ENCODE results near the gene RIOK1. TPM values are rescaled to one million over a fixed set of nuclear protein-coding genes. Genes with fewer than 3 reads are reported as not detected.

Gene RIOK1
- 19.8 and 23.7 TPM in 2 replicates for total RNA-seq

DNA sequence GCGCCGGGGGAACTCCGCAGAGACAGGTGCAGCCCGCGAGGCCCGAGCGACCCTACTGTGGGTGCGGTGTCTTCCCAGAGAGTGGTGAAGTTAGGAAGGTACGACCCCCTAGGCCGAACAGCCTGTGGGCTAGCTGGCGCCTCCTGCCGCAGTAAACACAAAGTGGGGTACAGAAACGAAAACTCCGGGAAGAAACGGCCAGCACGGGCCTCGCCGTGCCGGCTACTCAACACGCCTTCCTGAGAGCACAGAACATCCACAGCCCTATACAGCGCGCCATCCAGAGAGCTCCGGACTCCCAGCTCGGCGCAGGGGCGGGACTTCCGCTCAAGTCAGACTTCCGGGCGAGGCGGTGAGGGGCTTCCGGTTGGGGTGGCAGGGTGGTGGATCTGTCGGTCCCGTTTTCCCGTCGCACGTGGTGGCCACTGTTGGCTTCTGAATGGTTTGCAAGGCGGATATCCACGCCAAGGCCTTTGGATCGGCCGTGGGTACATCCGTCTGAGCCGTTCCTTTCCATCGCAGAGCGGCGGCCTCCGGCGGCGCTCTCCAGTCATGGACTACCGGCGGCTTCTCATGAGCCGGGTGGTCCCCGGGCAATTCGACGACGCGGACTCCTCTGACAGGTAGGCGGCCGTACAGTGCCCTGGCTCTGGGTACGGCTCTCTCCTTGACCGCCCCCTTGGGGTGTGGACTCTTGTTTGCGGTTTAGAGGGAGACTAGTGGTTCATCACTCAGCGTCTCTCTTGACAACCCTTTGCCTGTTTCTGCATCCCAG lies at the start of gene RIOK1, which contains the start of gene CAGE1:
RIOK1 (plus strand) TSS at position 358 of the 775 bp plus-strand sequence; CDS start at position 553, 195 bp downstream.
CAGE1 (minus strand) TSS at position 292 of the 775 bp plus-strand sequence. CDS start 2,569 bp downstream, outside the sequence.

Other genes with a start within 250 kb of the RIOK1 start
- gene SSR1, start 76.6 kb upstream of the RIOK1 start, total RNA-seq, result 79.9 and 116 TPM in 2 replicates
- 0.15 TPM in 1 of 2 replicates, not detected in the other for gene CAGE1, start 66 bp upstream of the RIOK1 start, total RNA-seq
- gene DSP, start 151.9 kb downstream of the RIOK1 start, total RNA-seq, result under 0.01 and 0.46 TPM in 2 replicates
- gene SNRNP48, start 200.4 kb downstream of the RIOK1 start, total RNA-seq, result 15.6 and 26.3 TPM in 2 replicates

Data from epithelial cell of umbilical artery (primary cell).